RWPE1 (cell line): ENCODE measurements around the gene EIF3F.

Source experiments
- CTCF ChIA-PET: fragments of 350-600 bp; sonication (Branson Sonifier 250); formaldehyde crosslinking; extraction: SDS; loops from one replicate; lab custom pipeline; 2021; lab: Yijun Ruan, JAX
- POLR2A ChIA-PET: fragments of 400-600 bp; formaldehyde crosslinking; extraction: SDS; loops from one replicate; lab custom pipeline; 2020; ENCODE audit warnings: antibody characterized with exemption; ENCODE audit not compliant: low non-redundant PET; lab: Yijun Ruan, JAX
- DNase-seq: peaks from one replicate; pipeline ENCODE4 v3.0.0; 2012; ENCODE audit warnings: low spot score
- H3K27ac ChIP-seq: fragments of 450-650 bp; 2 replicates; pipeline ENCODE4 v1.5.1; 2017
- TF ChIP-seq, protein P1 (sequence below): fragments of 450-650 bp; conservative IDR thresholded peaks from 2 replicates; pipeline ENCODE4 v1.5.1; 2017; ENCODE audit warnings: low read depth, mild to moderate bottlenecking

Gene EIF3F

DNA sequence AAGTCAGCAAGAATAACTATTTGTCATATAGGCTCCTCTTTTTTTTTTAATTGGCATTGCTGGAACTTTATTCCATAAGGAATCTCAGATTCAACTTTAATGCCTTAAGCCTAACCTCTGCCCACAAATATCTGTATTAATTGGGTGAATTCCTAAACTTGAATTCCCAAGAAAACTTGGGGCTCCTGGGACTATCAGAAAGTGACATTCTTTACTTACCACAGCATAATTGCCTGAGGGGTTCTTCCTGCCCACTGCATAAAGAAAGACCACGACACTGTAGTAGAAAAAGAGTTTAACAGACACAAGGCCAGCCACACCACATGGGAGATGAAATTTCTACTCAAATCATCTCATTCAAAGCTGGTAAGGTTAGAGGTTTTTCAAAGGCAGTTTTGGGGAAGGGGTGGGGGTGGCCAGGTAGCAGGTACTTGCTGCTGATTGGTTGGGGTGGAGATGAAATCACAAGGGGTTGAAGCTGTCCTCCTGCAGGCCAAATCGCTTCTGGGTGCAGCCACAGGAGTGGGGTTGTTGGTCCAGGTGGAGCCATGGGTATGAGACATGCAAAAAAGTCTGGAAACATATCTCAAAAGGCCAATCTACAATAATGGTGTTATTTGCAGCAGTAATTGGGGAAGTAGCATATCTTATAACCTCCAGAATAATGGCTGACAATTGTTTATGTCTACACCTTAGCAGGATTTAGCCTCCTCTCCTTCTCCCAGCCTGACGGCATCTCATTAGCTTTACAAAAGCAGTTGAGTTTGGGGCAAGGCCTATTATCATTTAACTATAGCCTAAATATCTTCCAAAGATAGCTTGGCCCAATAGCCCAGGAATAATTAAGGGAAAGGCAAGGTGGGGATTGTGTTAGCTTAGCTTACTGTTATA lies 17.1 kb upstream of the EIF3F start:
- DNase-seq, result no peak
- no peak overlapping the region for H3K27ac ChIP-seq
- ChIA-PET CTCF (interaction anchor here (0.6 kb wide), 1 partner anchor 122 kb away, joined by 3 read pairs; no protein-coding TSS in a partner anchor), POLR2A (no interaction called here)
- TF ChIP-seq, protein P1, sequence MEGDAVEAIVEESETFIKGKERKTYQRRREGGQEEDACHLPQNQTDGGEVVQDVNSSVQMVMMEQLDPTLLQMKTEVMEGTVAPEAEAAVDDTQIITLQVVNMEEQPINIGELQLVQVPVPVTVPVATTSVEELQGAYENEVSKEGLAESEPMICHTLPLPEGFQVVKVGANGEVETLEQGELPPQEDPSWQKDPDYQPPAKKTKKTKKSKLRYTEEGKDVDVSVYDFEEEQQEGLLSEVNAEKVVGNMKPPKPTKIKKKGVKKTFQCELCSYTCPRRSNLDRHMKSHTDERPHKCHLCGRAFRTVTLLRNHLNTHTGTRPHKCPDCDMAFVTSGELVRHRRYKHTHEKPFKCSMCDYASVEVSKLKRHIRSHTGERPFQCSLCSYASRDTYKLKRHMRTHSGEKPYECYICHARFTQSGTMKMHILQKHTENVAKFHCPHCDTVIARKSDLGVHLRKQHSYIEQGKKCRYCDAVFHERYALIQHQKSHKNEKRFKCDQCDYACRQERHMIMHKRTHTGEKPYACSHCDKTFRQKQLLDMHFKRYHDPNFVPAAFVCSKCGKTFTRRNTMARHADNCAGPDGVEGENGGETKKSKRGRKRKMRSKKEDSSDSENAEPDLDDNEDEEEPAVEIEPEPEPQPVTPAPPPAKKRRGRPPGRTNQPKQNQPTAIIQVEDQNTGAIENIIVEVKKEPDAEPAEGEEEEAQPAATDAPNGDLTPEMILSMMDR, result no peak

DNA sequence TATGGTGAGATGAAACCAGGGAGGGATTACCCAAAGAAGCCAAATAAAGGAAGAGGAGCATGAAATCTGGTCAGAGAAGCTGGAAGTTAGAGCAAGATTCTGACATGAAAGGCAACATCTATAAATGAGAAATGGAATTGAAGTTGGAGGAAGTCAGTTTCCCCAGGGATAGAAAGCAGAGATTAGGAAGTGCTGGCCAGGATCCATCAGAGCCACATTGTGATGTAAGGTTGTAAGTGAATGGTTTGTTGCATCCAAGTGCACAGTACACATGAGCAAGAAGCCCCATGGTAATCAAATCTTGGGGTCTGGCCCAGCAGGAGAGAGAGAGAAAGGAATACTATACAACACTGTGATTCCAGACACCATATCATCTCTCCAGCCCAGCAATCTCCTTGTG lies 15.3 kb upstream of the EIF3F start:
- ChIA-PET CTCF (no interaction called here), POLR2A (no interaction called here)
- no peak overlapping the region for H3K27ac ChIP-seq
- TF ChIP-seq, protein P1, result no peak
- DNase-seq, result no peak

DNA sequence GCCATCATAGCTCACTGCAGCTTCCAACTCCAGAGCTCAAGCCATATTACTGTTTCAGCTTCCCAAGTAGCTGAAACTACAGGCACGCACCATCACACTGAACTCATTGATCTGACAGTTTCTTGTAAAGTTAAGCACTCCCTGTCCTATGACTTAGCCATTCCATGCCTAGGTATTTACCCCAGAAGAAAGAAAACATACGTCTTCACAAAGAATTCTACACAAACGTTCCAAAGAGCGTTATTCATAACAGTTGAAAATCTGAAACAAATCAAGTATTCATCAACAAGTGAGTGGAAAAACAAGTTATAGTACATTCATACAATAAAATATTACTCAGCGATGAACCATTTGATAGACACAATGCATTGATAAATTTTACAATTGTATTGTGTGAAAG lies 14.1 kb upstream of the EIF3F start:
- CTCF ChIA-PET, result no interaction called here
- POLR2A ChIA-PET, result no interaction called here
- H3K27ac ChIP-seq, result no peak overlapping the region
- DNase-seq, result no peak
- TF ChIP-seq, protein P1, result no peak

DNA sequence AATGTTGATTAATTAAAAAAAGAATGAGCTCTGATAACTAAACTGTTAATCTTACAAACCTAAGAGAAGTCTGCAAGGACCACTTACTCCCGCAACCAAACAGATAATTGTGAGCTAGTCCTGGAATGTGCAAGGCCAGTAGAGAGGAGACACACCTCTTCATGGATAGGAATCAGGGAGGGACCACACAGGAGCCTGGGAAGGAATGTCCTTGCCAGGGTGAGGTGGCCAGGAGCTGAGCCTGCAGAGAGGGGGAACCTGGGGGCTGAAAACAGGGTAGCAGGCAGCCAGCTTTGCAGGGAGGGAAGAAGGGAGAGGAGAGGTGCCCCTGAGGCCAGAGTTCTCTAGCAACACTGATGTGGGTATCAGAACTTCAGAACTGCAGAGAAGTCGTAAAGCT lies 12.5 kb upstream of the EIF3F start:
- CTCF ChIA-PET, result interaction anchor here (0.6 kb wide), 1 partner anchor 81 kb away, joined by 3 read pairs; no protein-coding TSS in a partner anchor

DNA sequence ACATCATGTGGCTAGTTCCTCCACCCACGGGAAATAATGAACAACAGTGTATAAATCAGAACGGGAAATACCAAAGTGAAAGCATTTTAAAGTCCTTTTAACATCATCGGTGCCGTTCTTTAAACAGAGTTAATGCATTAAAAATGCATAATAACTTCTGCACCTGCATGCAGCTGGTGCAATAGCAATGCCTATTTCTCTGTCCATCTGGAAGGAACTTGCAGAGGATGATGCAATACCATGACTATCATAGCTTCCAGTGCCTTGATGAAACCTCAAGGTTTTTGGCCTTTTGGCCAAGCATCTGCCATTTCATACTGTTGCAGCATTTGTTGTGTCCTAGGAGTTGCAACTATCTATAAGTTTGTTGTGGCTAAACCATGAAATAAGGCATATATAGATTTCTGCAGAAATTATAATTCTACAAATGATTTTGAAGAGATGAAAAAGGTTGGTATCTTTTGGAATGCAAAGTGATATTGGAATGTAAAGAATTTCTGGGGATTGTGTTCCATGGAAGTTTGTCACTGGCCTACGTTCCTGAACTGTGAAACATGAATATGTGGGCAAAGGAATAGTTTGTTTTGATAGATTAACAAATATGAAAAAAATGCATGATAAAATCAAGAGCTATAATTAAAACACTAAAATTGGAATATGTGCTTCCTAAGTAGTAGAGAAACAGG lies 9.8 kb upstream of the EIF3F start:
- ChIA-PET POLR2A (interaction anchor here (0.6 kb wide), 1 partner anchor 103 kb away, joined by 5 read pairs; no protein-coding TSS in a partner anchor), CTCF (interaction anchor here (1.0 to 1.4 kb wide), 2 partner anchors 9 kb away, joined by 5 to 9 read pairs; partner anchors contain the start of gene EIF3F)
- DNase-seq, result no peak
- no peak overlapping the region for H3K27ac ChIP-seq
- TF ChIP-seq, protein P1, result no peak

More for the DNA sequence above, 12.5 kb upstream of the EIF3F start:
- H3K27ac ChIP-seq, result no peak overlapping the region
- TF ChIP-seq, protein P1, result no peak
- POLR2A ChIA-PET, result no interaction called here
- no peak for DNase-seq

DNA sequence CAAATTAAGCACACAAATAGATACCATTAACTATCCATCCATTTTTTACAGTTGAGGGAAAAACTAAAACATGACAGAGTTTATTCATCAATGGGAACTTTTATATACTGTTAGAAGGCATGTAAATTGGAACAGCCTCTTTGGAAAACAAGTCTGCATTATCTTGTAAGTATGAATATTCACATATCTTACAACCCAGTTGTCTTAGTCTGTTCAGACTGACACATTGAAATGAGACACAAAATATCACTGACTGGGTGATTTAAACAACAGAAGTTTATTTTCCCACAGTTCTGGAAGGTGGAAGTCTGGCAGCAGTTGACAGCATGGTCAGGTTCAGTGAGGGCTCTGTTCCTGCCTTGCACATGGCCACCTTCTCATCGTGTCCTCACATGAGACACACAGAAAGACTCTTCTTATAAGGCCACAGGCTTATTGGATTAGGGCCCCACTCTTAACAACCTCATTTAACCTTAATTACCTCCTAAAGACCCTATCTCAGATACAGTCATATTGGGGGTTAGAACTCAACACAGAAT lies 5.4 kb upstream of the EIF3F start:
- CTCF ChIA-PET, result no interaction called here

More for the DNA sequence above, 5.4 kb upstream of the EIF3F start:
- H3K27ac ChIP-seq, result no peak overlapping the region
- TF ChIP-seq, protein P1, result no peak
- DNase-seq, result no peak
- POLR2A ChIA-PET, result no interaction called here
